IMR-90 (cell line): Measurements from ENCODE around the gene ANP32A. TPM values are rescaled to one million over a fixed set of nuclear protein-coding genes. Genes with fewer than 3 reads are reported as not detected.
A peak's percentile ranks its signal among the peaks of the same experiment; 100 is the strongest.

Experiments used
- ATAC-seq: fragments of 200-7000 bp; cut with Tn5 transposase; 2 replicates; pipeline ENCODE4 v1.9.1; 2020; ENCODE audit warnings: low read depth, mild to moderate bottlenecking, moderate library complexity
- BruUV-seq: library from RNA; stranded (reverse); fragments of 400-500 nt; replicated peaks from 2 replicates; lab custom pipeline; 2021; lab: Mats Ljungman, UMichigan
- CTCF ChIA-PET: fragments of 300-600 bp; formaldehyde crosslinking; extraction: SDS; loops from one replicate; lab custom pipeline; 2021; ENCODE audit warnings: antibody characterized with exemption; lab: Yijun Ruan, JAX
- POLR2A ChIA-PET: fragments of 300-600 bp; sonication (Branson Sonifier 250); formaldehyde crosslinking; loops from one replicate; lab custom pipeline; 2022; ENCODE audit warnings: antibody characterized with exemption; ENCODE audit not compliant: unreplicated experiment; lab: Charles Lee
- DNase-seq: peaks from one replicate; pipeline ENCODE4 v3.0.0; 2013
- H2AFZ ChIP-seq: replicated peaks from 2 replicates; pipeline ENCODE3; 2013; ENCODE audit warnings: low read length, mild to moderate bottlenecking; ENCODE audit not compliant: poor library complexity
- H2AK5ac ChIP-seq: 2 replicates; pipeline ENCODE4 v1.6.1; 2013; ENCODE audit warnings: low read depth, low read length, inconsistent platforms
- H2AK9ac ChIP-seq: replicated peaks from 2 replicates; pipeline ENCODE3; 2013; ENCODE audit warnings: mild to moderate bottlenecking, low read depth, low read length, moderate library complexity; ENCODE audit not compliant: poor library complexity
- H2BK120ac ChIP-seq: 2 replicates; pipeline ENCODE4 v1.6.1; 2013; ENCODE audit warnings: low read depth, low read length, inconsistent platforms
- H2BK15ac ChIP-seq: 3 replicates; pipeline ENCODE4 v1.6.1; 2013; ENCODE audit warnings: low read depth, low read length, inconsistent platforms
- H2BK20ac ChIP-seq: 2 replicates; pipeline ENCODE4 v1.6.1; 2013; ENCODE audit warnings: low read depth, mild to moderate bottlenecking, inconsistent platforms, low read length, moderate library complexity
- H2BK5ac ChIP-seq: 2 replicates; pipeline ENCODE4 v1.6.1; 2013; ENCODE audit warnings: mild to moderate bottlenecking, low read depth, low read length, inconsistent platforms; ENCODE audit not compliant: poor library complexity, severe bottlenecking
- H3K14ac ChIP-seq: replicated peaks from 2 replicates; pipeline ENCODE4 v1.6.1; 2013; ENCODE audit warnings: low read depth, low read length, inconsistent platforms
- H3K18ac ChIP-seq: 2 replicates; pipeline ENCODE4 v1.6.1; 2013; ENCODE audit warnings: low read depth, low read length, control low read depth
- H3K23ac ChIP-seq: 2 replicates; pipeline ENCODE4 v1.6.1; 2013; ENCODE audit warnings: low read depth, low read length, inconsistent platforms
- H3K27ac ChIP-seq: 2 replicates; pipeline ENCODE4 v1.5.1; 2013; ENCODE audit warnings: mild to moderate bottlenecking, control low read depth, low read length; ENCODE audit not compliant: insufficient read depth
- H3K27me3 ChIP-seq: 2 replicates; pipeline ENCODE4 v1.6.1; 2013; ENCODE audit warnings: low read length; ENCODE audit not compliant: control insufficient read depth, insufficient read depth
- H3K36me3 ChIP-seq: 2 replicates; pipeline ENCODE4 v1.6.1; 2013; ENCODE audit warnings: low read length, mixed read lengths; ENCODE audit not compliant: control insufficient read depth, insufficient read depth
- H3K4ac ChIP-seq: 2 replicates; pipeline ENCODE4 v1.6.1; 2013; ENCODE audit warnings: low read depth, low read length, inconsistent platforms
- H3K4me1 ChIP-seq: 2 replicates; pipeline ENCODE4 v1.6.1; 2013; ENCODE audit warnings: low read length, mixed read lengths; ENCODE audit not compliant: control insufficient read depth, insufficient read depth
- H3K4me2 ChIP-seq: 2 replicates; pipeline ENCODE4 v1.6.1; 2013; ENCODE audit warnings: low read depth, mild to moderate bottlenecking, control low read depth, low read length, moderate library complexity
- H3K4me3 ChIP-seq: 2 replicates; pipeline ENCODE4 v1.5.1; 2013; ENCODE audit warnings: low read depth, mild to moderate bottlenecking, control low read depth, low read length, moderate library complexity; ENCODE audit not compliant: insufficient read depth
- H3K56ac ChIP-seq: 2 replicates; pipeline ENCODE4 v1.6.1; 2013; ENCODE audit warnings: low read length, inconsistent platforms; ENCODE audit not compliant: insufficient read depth; ENCODE audit errors: extremely low read depth
- H3K79me1 ChIP-seq, 2 experiments: 2 replicates each; pipeline ENCODE4 v1.6.1; 2013; ENCODE audit warnings: low read length in 2 of 2, inconsistent platforms in 1 of 2, low read depth in 1 of 2
- H3K9ac ChIP-seq: 2 replicates; pipeline ENCODE4 v1.6.1; 2013; ENCODE audit warnings: low read depth, low read length, control low read depth
- H3K9me1 ChIP-seq: 2 replicates; pipeline ENCODE4 v1.6.1; 2013; ENCODE audit warnings: low read length, inconsistent platforms; ENCODE audit not compliant: insufficient read depth
- H3K9me3 ChIP-seq: 2 replicates; pipeline ENCODE4 v1.6.1; 2013; ENCODE audit warnings: low read length; ENCODE audit not compliant: control insufficient read depth, insufficient read depth
- H4K20me1 ChIP-seq: 2 replicates; pipeline ENCODE4 v1.6.1; 2013; ENCODE audit warnings: low read length, inconsistent platforms; ENCODE audit not compliant: insufficient read depth
- H4K5ac ChIP-seq: 2 replicates; pipeline ENCODE4 v1.6.1; 2013; ENCODE audit warnings: mild to moderate bottlenecking, low read depth, low read length, control low read depth
- H4K8ac ChIP-seq, 2 experiments: 2 replicates each; pipeline ENCODE4 v1.6.1; 2013; ENCODE audit warnings: low read depth in 2 of 2, low read length in 2 of 2, control low read depth in 1 of 2, inconsistent platforms in 1 of 2
- H4K91ac ChIP-seq: 2 replicates; pipeline ENCODE4 v1.6.1; 2013; ENCODE audit warnings: low read depth, low read length, inconsistent platforms; ENCODE audit not compliant: insufficient read depth
- BHLHE40 ChIP-seq: fragments of 150-350 bp; IDR thresholded peaks from 2 replicates; pipeline ENCODE4 v1.6.1; 2016; ENCODE audit warnings: mild to moderate bottlenecking, low read depth, low read length
- CEBPB ChIP-seq: IDR thresholded peaks from 2 replicates; pipeline ENCODE4 v1.6.1; 2012; ENCODE audit warnings: low read depth, low read length, improper control_type of control experiment
- CHD1 ChIP-seq: IDR thresholded peaks from 2 replicates; pipeline ENCODE4 v1.6.1; 2012; ENCODE audit warnings: low read depth, low read length, improper control_type of control experiment
- CTCF ChIP-seq: conservative IDR thresholded peaks from 2 replicates; pipeline ENCODE4 v1.5.1; 2012; ENCODE audit warnings: mild to moderate bottlenecking, low read depth, low read length, improper control_type of control experiment
- FOS ChIP-seq: fragments of 150-350 bp; IDR thresholded peaks from 2 replicates; pipeline ENCODE4 v1.6.1; 2016; ENCODE audit warnings: low read depth, low read length
- MAFK ChIP-seq: IDR thresholded peaks from 2 replicates; pipeline ENCODE4 v1.6.1; 2012; ENCODE audit warnings: low read depth, low read length, improper control_type of control experiment
- MAZ ChIP-seq: IDR thresholded peaks from 2 replicates; pipeline ENCODE4 v1.6.1; 2012; ENCODE audit warnings: low read depth, mild to moderate bottlenecking, low read length, improper control_type of control experiment, moderate library complexity, borderline replicate concordance
- MXI1 ChIP-seq: IDR thresholded peaks from 2 replicates; pipeline ENCODE4 v1.6.1; 2012; ENCODE audit warnings: low read depth, mild to moderate bottlenecking, low read length, moderate library complexity, borderline replicate concordance
- NFE2L2 ChIP-seq: fragments of 150-350 bp; IDR thresholded peaks from 2 replicates; pipeline ENCODE4 v1.6.1; 2016; ENCODE audit warnings: low read depth, mild to moderate bottlenecking, low read length
- POLR2A ChIP-seq: IDR thresholded peaks from 2 replicates; pipeline ENCODE4 v1.6.1; 2012; ENCODE audit warnings: mild to moderate bottlenecking, low read depth, low read length
- RAD21 ChIP-seq: IDR thresholded peaks from 2 replicates; pipeline ENCODE4 v1.6.1; 2012; ENCODE audit warnings: low read length, improper control_type of control experiment
- RCOR1 ChIP-seq: IDR thresholded peaks from 2 replicates; pipeline ENCODE4 v1.6.1; 2012; ENCODE audit warnings: mild to moderate bottlenecking, low read length, improper control_type of control experiment; ENCODE audit not compliant: insufficient replicate concordance
- RFX5 ChIP-seq: IDR thresholded peaks from 2 replicates; pipeline ENCODE4 v1.8.0; 2012; ENCODE audit warnings: low read depth, mild to moderate bottlenecking, low read length, moderate library complexity
- SMC3 ChIP-seq: fragments of 150-350 bp; IDR thresholded peaks from 2 replicates; pipeline ENCODE4 v1.6.1; 2016; ENCODE audit warnings: low read depth, mild to moderate bottlenecking, antibody characterized with exemption, low read length, moderate library complexity
- dilution Hi-C: fragments of 300-500 bp; cut with HindIII; formaldehyde crosslinking; loops from one replicate; pipeline ENCODE4 v1.14.3; 2018; ENCODE audit warnings: low sequenced_read_pairs; ENCODE audit not compliant: unreplicated experiment
- in situ Hi-C: fragments of 300-500 bp; cut with MboI; formaldehyde crosslinking; loops from 3 replicates; pipeline ENCODE4 v1.14.3; 2019; ENCODE audit warnings: low sequenced_read_pairs, inconsistent platforms, mixed read lengths
- intact Hi-C: fragments of 100-400 bp; cut with micrococcal nuclease; formaldehyde crosslinking; loops from 2 replicates; pipeline ENCODE4 v1.10.0; 2022
- polyA plus RNA-seq, 3 experiments: library from polyadenylated mRNA; depleted of rRNA; stranded (reverse); fragments of >200 nt; gene quantifications; 2 replicates each; pipeline ENCODE4 v1.2.3, GENCODE V29; 2012; ENCODE audit warnings: low replicate concordance in 1 of 3
- total RNA-seq: library from RNA; depleted of rRNA; stranded (reverse); fragments of >200 nt; gene quantifications from 2 replicates; pipeline ENCODE4 v1.2.3, GENCODE V29; 2012
- TF ChIP-seq, protein P1 (sequence below): fragments of 150-350 bp; IDR thresholded peaks from 2 replicates; pipeline ENCODE4 v1.6.1; 2017; ENCODE audit warnings: mild to moderate bottlenecking, antibody characterized with exemption, low read length, low read depth
- TF ChIP-seq, protein P2 (sequence below): fragments of 150-350 bp; IDR thresholded peaks from 2 replicates; pipeline ENCODE4 v1.6.1; 2016; ENCODE audit warnings: low read depth, mild to moderate bottlenecking, low read length, moderate library complexity, borderline replicate concordance

Gene ANP32A
- total and polyA plus RNA-seq, 2 of the 4 experiments (the other 2 are of a cell fraction): 62.4 to 72.8 TPM

DNA sequence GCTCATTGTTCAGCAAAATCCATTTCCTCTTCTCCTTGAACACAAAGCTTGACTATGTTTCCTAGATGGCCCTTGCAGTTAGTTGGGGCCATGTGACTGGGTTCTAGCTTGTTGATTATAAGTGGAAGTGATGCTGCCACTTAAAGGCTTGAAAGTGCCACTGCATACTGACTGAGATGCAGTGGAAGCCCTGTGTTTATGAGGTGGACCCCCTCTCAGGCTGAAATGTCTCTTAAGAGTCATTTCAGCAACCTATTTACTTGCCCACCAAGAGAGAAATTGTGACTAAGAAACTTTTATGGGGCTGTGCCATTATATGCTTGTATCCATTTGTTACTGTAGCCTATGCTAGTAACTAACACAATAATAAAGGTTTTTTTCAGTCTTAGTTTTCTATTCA is 8.4 kb upstream of the ANP32A start:
- no peak overlapping the region for H3K4me2 ChIP-seq
- H3K14ac ChIP-seq: no peak overlapping the region
- no peak overlapping the region for H4K5ac ChIP-seq
- DNase-seq (no peak), ATAC-seq (no peak)
- H4K91ac ChIP-seq: no peak overlapping the region
- POLR2A ChIA-PET: no interaction called here
- no peak overlapping the region for H3K56ac ChIP-seq
- dilution Hi-C loops: no loop called here
- H2BK15ac ChIP-seq: no peak overlapping the region
- H4K20me1 ChIP-seq: no peaks in the 10 kb centered on the region
- H2BK20ac ChIP-seq: no peak overlapping the region
- H3K27me3 ChIP-seq: peaks cover 28% of the 10 kb centered on the region
- H2AFZ ChIP-seq: no peak overlapping the region
- H3K9me3 ChIP-seq: no peaks in the 10 kb centered on the region
- no peak overlapping the region for H3K9ac ChIP-seq
- no TSS peak for BruUV-seq
- no peak overlapping the region for H3K23ac ChIP-seq
- H3K18ac ChIP-seq: no peak overlapping the region
- no peak overlapping the region for H3K4ac ChIP-seq
- H3K36me3 ChIP-seq: no peaks in the 10 kb centered on the region
- no peak overlapping the region for H2AK9ac ChIP-seq
- intact Hi-C loops: no loop called here
- H3K4me3 ChIP-seq: no peak overlapping the region
- H3K79me1 ChIP-seq: no peaks in the 10 kb centered on the region
- in situ Hi-C loops: no loop called here
- H2AK5ac ChIP-seq: no peak overlapping the region
- no peaks in the 10 kb centered on the region for H3K9me1 ChIP-seq
- H3K4me1 ChIP-seq: no peaks in the 10 kb centered on the region
- H2BK120ac ChIP-seq: no peak overlapping the region
- H2BK5ac ChIP-seq: no peak overlapping the region
- CTCF ChIA-PET: interaction anchor here (0.9 kb wide), 1 partner anchor 12 kb away, joined by 3 read pairs; no protein-coding TSS in a partner anchor
- H4K8ac ChIP-seq: no peak overlapping the region
- TF ChIP-seq CHD1: no peak
- peak; percentile 28; the same call in 1 of the 2 replicates for TF ChIP-seq CTCF
- no peak for TF ChIP-seq MAFK
- TF ChIP-seq, protein P1, sequence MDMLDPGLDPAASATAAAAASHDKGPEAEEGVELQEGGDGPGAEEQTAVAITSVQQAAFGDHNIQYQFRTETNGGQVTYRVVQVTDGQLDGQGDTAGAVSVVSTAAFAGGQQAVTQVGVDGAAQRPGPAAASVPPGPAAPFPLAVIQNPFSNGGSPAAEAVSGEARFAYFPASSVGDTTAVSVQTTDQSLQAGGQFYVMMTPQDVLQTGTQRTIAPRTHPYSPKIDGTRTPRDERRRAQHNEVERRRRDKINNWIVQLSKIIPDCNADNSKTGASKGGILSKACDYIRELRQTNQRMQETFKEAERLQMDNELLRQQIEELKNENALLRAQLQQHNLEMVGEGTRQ: peak; percentile 28; the same call in 1 of the 2 replicates
- TF ChIP-seq RAD21: peak; percentile 33
- TF ChIP-seq MXI1: no peak
- no peak for TF ChIP-seq FOS
- TF ChIP-seq SMC3: 0 out of 2 replicates have a peak, but pooled peaks have one; percentile 10
- no peak for TF ChIP-seq BHLHE40
- TF ChIP-seq CEBPB: no peak
- TF ChIP-seq RFX5: no peak
- no peak for TF ChIP-seq MAZ
- TF ChIP-seq, protein P2, sequence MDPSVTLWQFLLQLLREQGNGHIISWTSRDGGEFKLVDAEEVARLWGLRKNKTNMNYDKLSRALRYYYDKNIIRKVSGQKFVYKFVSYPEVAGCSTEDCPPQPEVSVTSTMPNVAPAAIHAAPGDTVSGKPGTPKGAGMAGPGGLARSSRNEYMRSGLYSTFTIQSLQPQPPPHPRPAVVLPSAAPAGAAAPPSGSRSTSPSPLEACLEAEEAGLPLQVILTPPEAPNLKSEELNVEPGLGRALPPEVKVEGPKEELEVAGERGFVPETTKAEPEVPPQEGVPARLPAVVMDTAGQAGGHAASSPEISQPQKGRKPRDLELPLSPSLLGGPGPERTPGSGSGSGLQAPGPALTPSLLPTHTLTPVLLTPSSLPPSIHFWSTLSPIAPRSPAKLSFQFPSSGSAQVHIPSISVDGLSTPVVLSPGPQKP: no peak
- no peak for TF ChIP-seq RCOR1
- TF ChIP-seq POLR2A: no peak
- TF ChIP-seq NFE2L2: no peak
- no peak overlapping the region for H3K27ac ChIP-seq
